Eye (tissue), 1 donor: ENCODE measurements around the gene FBXW12.
"Not testable (repeated sequence)": the region's sequence is repeated elsewhere in the genome, so short reads cannot be mapped to it uniquely, and the experiment has no call there.

ENCODE experiments used
- DNase-seq: peaks from one replicate; pipeline ENCODE4 v3.0.0-alpha.2; 2015

The FBXW12 gene, protein sequence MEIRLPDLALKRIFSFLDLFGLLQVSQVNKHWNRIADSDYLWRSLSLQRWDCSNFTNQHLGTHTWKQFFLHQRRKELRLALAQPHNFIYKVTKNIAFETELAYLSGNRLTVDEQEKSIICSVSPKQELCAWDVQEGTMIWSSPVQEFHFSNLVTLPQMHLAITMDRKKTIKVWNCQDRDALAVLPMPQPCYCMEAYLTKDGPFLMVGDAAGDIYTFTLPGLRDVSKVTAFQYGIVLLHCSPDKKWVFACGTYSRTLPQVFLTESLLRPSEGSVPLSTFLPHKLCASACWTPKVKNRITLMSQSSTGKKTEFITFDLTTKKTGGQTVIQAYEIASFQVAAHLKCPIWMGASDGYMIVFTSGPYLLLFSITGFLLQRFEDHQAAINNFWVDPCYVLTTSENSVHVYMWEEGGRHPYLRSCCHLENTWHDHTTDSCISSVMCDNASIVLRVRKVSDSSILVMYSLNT

DNA sequence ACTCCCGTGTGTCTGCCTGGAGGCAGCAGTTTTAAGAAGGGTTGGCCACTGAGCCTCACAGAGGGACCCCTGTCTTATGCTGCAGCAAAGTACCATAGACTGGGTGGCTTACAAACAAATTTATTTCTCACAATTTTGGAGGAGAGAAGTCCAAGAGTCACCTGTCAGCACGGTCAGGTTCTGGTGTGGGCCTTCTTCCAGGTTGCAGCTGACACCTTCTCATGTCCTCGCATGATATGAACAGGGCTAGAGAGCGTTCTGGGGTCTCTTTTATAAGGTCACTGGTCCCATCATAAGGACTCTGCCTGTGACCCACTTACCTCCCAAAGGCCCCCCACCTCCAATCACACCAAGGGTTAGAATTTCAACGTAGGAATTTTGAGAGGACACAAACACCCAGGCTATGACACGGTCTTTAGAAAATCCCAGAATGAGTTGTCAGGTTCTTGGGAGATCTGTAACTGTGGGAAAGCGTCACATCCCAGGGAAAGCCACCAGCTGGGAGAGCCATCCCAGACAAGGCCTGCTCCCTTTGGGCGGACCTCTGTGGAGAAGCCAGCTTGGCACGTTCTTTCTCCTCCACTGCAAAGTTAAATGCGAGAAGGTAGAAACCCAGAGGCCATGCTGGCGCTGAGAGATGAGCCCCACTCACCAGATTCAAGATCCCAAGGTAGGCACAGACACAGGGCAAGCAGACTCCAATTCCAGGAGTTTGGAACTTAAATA, at the start of gene FBXW12:
Gene FBXW12 (plus strand): TSS at position 569 of the 726 bp plus-strand sequence. CDS start 549 bp downstream, outside the sequence.
- DNase-seq, result no peak

DNA sequence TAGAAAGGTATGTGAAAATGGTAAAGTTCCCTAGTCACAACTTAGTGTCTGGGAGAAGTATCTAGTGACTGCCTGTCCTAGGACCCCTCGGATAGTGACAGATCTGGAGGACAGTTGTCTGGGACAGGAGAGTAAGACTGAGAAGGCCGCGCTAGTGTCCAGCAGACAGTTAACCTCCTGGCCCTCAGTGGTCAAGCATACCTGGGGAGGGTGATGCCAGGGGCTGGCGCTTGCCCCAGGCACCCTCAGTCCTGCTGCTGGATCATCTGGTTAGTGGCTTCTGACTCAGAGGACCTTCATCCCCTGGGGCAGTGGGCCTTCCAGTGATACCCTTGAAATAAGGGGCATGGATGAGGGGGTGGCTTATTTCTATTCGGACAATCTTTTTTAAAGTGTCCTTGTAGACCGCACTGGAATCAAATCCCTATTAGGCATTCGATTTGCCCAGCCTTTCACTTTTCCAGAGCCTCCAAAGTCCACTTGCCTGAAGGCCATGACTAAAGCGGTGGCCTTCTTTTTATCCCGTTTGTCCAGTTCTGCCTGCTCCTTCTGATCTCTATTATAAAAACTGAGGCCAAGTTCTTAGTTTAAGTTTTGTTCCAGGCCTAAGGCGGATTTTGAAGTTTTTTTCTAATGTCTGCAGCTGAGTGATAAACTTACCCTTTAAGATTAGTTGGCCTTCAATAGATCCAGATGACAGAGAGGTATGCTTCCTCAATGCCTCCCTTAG, 40.1 kb upstream of the FBXW12 start:
- DNase-seq, result not testable (repeated sequence)

DNA sequence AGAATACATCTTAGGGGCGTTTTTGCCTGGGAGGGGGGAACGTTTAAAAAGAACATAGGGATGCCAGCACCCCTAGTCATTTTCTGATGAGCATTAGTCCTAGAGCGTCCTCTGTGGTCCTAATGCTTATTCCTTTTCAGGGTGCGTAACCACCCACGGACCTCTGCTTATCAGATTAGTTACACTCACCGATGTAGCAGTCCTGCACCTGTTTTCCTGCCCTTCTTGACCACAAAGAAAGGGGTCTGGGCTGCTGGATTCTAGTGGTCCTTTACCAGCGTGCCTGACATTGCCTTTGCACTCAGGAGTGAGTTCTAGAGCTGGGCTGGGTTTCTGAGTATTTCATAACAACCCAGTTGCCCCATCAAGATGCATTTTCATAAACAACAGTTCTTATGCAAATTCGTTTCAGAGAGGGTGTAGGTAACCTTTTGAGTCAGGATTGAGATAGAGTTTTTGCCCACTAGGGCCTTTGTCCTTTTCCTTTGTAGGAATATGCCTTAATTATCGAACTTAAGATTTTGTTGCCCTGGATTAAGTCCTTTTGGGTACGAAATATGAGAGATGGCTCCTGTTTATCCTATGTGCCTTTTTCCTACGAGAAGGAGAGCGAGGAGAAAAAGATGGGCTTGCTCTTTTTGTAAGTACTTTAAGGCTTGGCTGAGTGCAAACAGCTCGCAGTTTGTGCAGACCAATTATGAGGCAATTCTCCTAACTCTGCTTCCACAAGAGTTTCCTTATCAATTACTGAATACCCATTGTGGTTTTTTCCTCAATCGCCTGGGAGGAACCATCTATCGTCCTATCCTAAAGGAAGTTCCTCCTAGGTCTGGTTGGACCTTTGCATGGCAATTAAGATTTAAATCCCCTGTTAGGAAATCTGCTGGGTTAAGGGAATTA, 38.4 kb upstream of the FBXW12 start, which contains the start of gene SPINK8:
Gene SPINK8 (minus strand): TSS at position 316 of the 900 bp plus-strand sequence. CDS start 5,320 bp downstream, outside the sequence.
- DNase-seq, result not testable (repeated sequence)

DNA sequence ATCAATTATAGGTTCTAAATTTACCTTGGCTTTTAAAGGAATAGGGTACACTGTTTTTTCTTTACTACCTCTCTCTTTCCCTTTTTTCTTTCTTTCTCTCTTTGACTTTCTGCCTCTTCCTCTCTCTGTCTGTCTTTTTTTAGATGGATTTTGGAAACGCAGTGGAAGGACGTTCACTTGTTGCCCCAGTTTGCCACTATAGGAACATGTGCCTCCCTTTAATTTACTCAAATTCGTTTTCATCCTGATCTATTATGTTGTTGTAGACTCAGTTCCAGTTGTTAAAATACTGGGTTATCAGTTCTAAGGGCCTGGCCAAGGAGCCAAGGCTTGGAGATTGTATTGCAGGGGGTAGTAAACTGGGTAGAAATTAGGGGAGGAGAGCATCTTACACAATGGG, 37.4 kb upstream of the FBXW12 start:
- DNase-seq, result no peak

DNA sequence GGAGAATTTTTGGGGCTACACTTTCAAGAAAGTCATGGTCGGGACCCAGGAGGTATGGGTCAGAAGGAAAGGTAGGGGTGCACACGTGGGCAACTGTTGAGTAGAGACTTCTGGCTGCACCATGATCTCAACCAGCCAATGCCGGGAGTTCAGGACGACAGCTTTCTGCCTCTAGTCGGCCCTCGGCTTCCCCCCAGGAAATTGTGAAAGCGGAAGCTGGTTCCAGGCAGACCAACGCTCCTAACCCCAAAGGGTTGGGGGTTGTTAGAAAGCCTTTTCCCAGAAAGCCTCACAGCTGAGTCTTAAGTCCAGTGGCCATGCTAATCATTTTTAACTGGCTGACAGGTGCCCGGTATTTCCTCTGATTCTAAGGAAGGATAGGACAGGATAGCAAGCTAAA, 36.7 kb upstream of the FBXW12 start:
- not testable (repeated sequence) for DNase-seq

DNA sequence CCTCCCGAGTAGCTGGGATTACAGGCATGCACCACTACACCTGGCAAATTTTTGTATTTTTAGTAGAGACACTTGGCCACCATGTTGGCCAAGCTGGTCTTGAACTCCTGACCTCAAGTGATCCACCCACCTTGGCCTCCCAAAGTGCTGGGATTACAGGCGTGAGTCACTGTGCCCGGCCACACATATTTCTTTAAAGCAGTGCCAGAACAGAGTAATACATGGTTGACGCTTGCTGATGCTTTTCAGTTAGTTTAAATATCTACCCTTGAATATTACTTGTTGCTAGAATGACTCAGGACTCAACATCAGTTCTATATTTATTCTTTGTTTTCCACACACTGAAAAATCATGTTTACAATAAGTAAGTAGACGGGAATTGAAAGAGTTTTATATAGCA, 34.5 kb upstream of the FBXW12 start:
- DNase-seq, result not testable (repeated sequence)

DNA sequence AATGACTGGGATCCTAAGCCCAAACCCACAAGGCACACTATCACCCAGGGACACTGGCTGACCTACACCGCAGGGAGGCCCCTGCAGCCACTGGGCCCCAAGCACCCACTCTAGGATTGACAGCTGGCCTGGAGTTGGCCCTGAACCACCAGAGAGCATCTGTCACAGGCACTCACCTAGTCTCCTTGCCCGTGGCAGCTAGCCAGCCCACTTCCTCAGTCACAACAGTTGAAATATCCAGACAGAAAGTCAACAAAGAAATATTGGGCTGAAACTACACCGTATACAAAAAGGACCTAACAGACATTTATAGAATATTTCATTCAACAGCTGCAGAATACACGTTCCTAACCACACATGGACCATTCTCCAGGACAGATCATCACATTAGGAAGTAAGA, 33.4 kb upstream of the FBXW12 start:
- no peak for DNase-seq

DNA sequence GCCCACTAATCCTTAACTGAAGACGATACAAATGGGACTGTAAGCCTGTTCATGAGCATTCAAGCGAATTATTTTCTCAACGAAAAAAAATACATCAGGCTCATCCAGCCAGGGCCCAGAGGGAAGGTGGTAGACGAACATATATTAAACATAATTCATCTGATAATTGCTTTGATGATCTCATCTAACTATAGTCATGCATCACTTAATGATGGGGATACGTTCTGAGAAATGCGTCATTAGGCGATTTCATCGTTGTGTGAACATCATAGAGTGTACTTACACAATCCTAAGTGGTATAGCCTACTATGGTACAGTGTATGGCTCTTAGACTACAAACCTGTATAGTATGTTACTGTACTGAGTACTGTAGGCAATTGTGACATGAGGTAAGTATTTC, 28.6 kb upstream of the FBXW12 start:
- DNase-seq, result no peak

DNA sequence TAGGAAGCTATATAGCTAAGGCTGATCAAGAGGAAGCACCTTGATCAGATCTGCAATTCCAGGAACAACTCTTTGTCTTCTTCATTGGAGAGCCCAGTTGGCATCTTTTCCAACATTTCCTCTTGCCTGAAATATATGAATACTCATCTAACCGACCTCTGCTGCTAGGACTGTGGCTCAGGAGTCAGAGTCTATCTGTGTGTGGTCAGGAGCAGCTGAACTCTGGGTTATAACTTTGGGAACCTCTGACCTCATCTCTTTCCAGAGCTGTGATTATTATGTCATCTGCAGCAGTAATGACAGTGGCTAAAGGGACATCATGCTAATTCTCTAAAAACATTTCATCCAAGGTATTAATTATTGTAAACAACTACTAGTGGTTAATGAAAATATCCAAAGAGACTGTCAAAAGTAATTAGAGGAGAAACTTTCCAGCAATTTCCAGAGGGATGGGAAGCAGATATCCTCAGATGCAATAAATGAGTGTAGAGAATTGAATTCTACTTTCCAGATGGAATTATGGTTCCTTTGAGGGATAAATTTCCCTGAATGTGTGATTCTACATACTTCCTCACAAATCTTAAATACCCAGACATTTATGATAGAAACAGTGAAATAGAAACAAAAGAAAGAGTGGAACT, 27.0 kb upstream of the FBXW12 start:
- DNase-seq, result no peak

DNA sequence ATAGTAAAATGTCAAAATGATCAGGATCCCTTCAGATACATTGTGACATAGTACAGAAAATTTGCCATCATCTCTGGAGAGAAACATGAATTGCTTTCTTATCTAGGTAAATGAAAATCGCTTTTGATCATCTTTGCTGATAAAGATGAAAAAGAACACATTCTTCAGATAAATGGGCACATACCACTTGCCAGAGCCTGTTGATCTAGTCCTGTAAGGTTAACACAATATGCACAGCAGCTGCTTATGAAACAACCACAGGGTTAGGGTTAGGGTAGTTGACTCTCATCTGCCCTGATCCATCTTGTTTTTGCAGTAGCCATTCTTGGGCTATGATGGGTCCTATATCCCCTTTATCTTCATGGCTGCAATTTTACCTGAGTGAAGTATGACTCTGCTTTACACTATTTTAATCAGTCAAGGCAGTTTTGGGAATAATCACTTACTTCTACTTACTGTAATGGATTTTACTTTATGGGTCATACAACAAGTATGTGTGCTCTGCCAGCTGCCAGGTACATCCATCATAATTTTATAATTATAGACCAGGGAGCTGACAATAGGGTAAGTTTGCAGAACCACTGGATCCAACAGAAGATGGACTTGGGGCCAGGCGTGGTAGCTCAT, 26.0 kb upstream of the FBXW12 start:
- no peak for DNase-seq

DNA sequence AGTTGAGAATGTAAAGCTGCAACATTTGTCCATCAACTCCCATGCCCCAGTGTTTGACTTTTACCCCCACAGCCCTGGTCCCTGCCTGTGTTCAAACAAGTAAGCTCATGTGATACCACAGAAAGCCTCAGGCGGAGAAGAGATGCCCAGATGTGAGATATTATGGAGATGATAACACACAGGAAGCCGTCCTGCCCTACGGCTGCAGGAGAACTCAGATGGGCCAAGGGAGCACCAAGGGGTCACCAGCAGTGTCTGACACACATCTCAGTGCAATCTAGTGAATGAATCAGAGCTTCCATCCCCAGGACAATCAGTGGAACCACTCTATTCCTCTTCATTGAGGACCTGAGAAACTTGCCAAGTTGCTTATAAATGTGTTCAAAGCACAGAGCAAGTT, 24.5 kb upstream of the FBXW12 start:
- no peak for DNase-seq

DNA sequence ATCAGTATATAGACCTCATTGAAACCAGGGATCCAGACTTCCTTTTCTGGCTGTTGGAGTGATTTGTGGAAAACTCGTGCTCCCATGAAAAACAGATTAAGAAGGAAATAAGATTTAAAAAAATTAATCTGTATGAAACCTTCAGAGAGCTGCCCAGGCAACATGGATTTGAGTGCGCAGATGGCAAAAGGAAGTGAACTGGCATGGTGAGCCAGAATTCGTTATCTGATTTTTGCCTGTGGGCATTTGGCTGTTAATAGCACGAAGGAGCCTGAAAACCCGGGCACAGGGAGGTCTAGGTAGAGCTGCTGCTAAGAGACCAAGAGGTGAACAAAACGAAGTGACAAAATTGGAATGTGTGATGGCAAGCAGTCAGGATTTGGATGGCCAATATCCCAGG, 19.5 kb upstream of the FBXW12 start:
- no peak for DNase-seq

DNA sequence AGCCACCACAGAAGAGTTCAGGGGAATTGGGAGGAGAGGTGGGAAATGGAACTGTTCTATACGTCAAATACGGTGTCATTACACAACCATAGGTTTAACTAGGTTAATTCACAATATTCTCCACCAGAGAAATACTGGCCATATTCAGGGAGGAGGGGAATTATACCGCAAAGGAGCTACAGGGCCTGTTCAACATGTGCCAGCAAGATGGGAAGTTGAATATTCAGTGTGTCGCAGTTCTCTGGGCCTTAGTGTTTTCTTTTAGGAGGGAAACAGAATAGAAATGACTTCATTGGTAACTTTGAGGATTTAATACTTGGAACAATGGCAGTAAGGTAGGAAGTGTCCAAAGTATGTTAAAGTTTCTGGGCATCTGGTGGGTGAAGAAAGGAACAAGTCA, 18.0 kb upstream of the FBXW12 start:
- no peak for DNase-seq

DNA sequence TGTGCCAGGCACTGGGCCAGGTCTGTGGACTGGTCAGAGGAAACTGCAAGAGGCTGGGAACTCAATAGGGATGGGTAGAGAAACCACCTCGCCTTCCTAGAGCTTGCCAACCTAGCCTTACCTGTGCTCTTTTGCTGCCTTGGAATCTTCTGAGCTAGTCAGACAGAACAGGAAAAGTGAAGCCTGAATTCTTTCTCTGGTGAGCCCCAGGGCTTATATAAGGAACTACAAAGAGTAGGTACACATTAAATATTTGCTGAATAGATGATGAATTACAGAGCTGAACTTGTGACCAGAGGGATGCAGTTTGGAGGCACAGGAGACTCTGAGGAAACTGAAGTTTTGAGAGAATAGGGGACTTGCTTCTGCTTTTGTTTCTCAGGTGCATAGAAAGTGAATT, 15.6 kb upstream of the FBXW12 start:
- DNase-seq, result no peak

DNA sequence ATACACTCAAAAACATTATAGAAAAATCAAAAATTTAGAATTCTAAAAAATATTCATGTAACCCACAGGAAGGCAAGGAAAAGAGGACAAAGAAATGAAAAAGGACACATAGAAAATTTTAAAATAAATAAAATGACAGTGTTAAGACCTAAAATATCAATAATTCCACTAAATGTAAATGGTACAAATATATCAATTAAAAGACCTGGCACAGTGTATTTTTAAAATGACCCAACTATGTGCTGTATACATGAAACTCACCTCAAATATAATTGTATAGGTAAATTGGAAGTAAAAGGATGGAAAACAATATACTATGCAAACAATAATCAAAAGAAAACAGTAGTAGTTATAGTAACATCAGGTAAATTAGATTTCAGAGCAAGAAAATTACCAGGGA, 10.1 kb upstream of the FBXW12 start:
- no peak for DNase-seq

DNA sequence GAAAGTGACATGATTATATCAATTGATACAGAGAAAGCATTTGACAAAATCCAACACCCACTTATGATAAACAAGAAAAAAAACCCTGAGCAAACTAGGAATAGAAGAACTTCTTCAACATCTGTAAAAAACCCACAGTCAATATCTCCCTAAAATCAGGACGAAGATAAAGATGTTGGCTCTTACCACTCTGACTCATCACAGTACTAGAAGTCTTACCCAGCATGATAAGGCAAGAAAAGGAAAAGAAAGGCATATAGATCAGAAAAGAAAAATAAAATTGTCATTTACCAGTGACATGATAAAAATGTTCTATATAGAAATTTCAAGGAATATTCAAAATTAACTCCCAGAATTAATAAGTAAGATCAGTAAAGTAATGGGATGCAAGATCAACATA, 7.2 kb upstream of the FBXW12 start:
- no peak for DNase-seq

DNA sequence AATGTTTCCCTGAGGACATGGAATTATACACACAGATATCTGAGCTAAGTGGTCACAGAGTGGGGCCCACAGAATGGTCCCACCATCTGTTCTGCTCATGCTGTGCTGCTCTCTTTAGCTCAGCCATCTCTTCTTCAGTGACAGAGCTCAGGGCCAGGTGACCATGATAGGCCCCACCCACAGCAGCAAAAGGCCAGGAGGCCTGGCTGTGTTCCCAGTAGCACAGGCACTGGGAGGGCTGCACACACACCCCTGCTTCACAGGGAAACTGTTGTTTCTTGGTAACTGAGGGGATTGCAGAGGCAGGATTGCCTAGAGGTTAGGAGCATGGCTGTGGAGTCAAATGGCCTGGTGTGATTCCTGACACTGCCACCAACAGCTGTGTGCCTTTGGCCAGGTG, 4.8 kb upstream of the FBXW12 start:
- DNase-seq, result peak; percentile 15

DNA sequence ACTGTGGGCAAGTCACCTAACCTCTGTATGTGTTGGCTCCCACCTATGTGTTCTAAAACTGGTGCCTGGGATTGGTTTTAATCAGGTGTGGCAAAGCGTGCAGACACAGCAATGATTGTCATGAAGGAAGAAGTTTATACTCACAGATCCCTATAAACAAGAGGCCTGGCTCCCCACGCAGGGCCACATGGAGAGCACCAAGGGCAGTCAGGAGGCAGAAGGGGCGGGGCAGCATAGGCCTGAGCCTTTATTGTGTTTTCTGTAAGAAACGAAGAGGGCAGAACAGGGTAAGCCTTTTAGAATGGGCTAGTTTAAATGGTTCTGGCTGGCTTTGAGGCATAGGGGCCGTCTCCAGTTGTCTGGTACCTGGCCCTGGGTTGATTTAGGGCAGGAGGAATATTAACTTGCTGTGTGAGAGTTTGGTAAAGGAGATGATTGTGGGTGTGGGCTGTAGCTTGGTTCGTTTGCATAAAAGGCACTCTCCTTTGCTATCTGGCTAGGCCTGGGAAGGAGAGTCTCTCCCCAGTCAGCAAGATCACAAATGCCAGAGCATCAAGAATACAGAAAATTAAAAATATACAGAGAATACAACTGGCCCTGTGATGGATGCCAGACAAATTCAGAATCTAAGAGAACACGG, 2.2 kb upstream of the FBXW12 start:
- DNase-seq, result no peak

DNA sequence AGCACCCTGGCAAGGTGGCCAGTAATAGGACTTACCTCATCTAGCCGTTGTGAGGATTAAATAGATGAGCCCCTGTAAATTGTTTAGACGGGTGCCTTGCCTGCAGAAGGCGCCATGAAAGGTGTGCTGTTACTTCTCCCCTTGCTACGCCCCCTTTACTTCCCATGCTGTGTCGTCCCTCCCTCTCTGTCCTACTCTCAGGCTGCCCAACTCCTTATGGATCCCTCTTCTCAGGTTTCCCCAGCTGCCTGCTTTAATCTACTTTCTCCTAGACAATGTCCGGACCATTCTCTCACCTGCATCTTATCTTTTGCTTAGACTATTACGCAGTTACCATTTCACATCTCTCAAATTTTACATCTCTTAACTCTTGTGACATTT, 1.7 kb upstream of the FBXW12 start:
- no peak for DNase-seq

DNA sequence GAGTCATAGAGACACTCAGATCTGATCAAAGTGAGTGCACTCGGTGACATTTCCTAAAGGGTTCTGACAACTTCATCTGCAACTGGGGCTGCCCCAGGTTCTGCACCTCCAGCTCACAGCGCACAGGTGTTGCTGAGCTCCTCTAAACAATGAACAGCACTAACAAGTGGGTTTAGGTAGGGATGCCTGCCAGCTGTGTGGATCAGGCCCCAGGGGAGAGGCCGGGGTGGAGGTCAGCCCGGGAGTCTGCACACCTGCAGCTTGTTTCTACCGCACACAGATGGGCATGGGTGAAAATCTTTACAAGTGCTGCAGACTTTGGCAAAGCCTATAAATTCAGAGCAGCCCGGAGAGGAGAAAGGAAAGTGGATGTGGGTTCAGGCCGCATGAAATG, 355 bp downstream of the FBXW12 start:
- no peak for DNase-seq
